Loucy (cell line): ENCODE data around the gene ETFA.

Source experiments
- CTCF ChIP-seq: fragments of 200-600 bp; sonication (generic); conservative IDR thresholded peaks from 2 replicates; pipeline ENCODE4 v1.5.1; 2014; ENCODE audit warnings: mild to moderate bottlenecking, antibody characterized with exemption, low read length
- EZH2phosphoT487 ChIP-seq: fragments of 200-600 bp; IDR thresholded peaks from 2 replicates; pipeline ENCODE4 v1.6.1; 2018; ENCODE audit warnings: antibody characterized with exemption, mild to moderate bottlenecking, moderate library complexity, borderline replicate concordance

GRCh38 chr15:76328958-76329357, 17.7 kb upstream of the ETFA start:
- TF ChIP-seq CTCF (no peak), EZH2phosphoT487 (no peak)
